Stimulated activated CD4-positive, alpha-beta T cell treated with anti-CD3 and anti-CD28 coated beads, Interleukin-4, amount 100 ng/mL, for 4 hours (primary cell): Measurements from ENCODE around the gene CT45A5.
A peak's percentile ranks its signal among the peaks of the same experiment; 100 is the strongest.
"Not testable (repeated sequence)": the region's sequence is repeated elsewhere in the genome, so short reads cannot be mapped to it uniquely, and the experiment has no call there.

Source experiments
- DNase-seq, 2 experiments: peaks; one replicate each; pipeline ENCODE4 v3.0.0-alpha.2; 2020

CT45A5 gene

GRCh38 chrX:135785403-135785802, at the start of gene CT45A5:
CT45A5 (minus strand) TSS chrX:135785503; CDS start chrX:135781729, 3,774 bp downstream.
- not testable (repeated sequence) for DNase-seq

- DNase-seq, result not testable (repeated sequence)
Measured at GRCh38 chrX:135819912-135820311, 34.6 kb upstream of the CT45A5 start, which contains the start of gene CT45A2. CT45A2 (minus strand) TSS chrX:135820012; CDS start chrX:135816265, 3,747 bp downstream.

GRCh38 chrX:135802687-135803086, 17.4 kb upstream of the CT45A5 start, which contains the start of gene CT45A6:
CT45A6 (minus strand) TSS chrX:135802787; CDS start chrX:135798993, 3,794 bp downstream.
- not testable (repeated sequence) for DNase-seq

GRCh38 chrX:135768091-135768490, 17.2 kb downstream of the CT45A5 start, which contains the start of gene CT45A3:
CT45A3 (minus strand) TSS chrX:135768191; CDS start chrX:135764444, 3,747 bp downstream.
- DNase-seq, result not testable (repeated sequence)

GRCh38 chrX:135744739-135745138, 40.6 kb downstream of the CT45A5 start:
- DNase-seq, result not testable (repeated sequence)

- no peak for DNase-seq
Measured at GRCh38 chrX:135741192-135741715, 44.0 kb downstream of the CT45A5 start.

GRCh38 chrX:135740681-135741149, 44.6 kb downstream of the CT45A5 start:
- peak in 1 of 2 experiments; percentile 53 for DNase-seq

GRCh38 chrX:135737366-135738071, 47.8 kb downstream of the CT45A5 start:
- no peak for DNase-seq

GRCh38 chrX:135734666-135735065, 50.6 kb downstream of the CT45A5 start:
- DNase-seq, result not testable (repeated sequence)
